HG03575 (cell line): Measurements from ENCODE around the gene TMEM222.

ENCODE experiments used
- ATAC-seq: cut with Tn5 transposase; IDR thresholded peaks from one replicate; pipeline ENCODE4 v1.9.1; 2021; ENCODE audit not compliant: unreplicated experiment, insufficient number of reproducible peaks, low FRiP score; ENCODE audit errors: extremely low read depth

Gene TMEM222

GRCh38 chr1:27336756-27337155 lies 14.8 kb downstream of the TMEM222 start:
- ATAC-seq: no peak

- ATAC-seq: no peak
These were observed 16.8 kb downstream of the TMEM222 start for GRCh38 chr1:27338751-27339150.

GRCh38 chr1:27339213-27339612 lies 17.2 kb downstream of the TMEM222 start:
- ATAC-seq: no peak

GRCh38 chr1:27341525-27342252 lies 19.7 kb downstream of the TMEM222 start, which contains the start of gene SYTL1:
SYTL1 (plus strand) TSS chr1:27342022; CDS start chr1:27345335, 3,313 bp downstream.
- no peak for ATAC-seq

GRCh38 chr1:27342391-27342777 lies 20.4 kb downstream of the TMEM222 start:
- ATAC-seq: no peak

- ATAC-seq: no peak
These were observed 21.0 kb downstream of the TMEM222 start for GRCh38 chr1:27342778-27343638.

- no peak for ATAC-seq
These were observed 21.7 kb downstream of the TMEM222 start for GRCh38 chr1:27343639-27344025.

GRCh38 chr1:27345272-27345671 lies 23.3 kb downstream of the TMEM222 start:
- no peak for ATAC-seq

- no peak for ATAC-seq
These were observed 24.4 kb downstream of the TMEM222 start for GRCh38 chr1:27346357-27346756.

- no peak for ATAC-seq
These were observed 25.1 kb downstream of the TMEM222 start for GRCh38 chr1:27346991-27347624.

- ATAC-seq: no peak
These were observed 27.2 kb downstream of the TMEM222 start for GRCh38 chr1:27348861-27349783.

- no peak for ATAC-seq
These were observed 28.1 kb downstream of the TMEM222 start for GRCh38 chr1:27349784-27350662.

GRCh38 chr1:27350663-27351540 lies 28.9 kb downstream of the TMEM222 start:
- no peak for ATAC-seq

- no peak for ATAC-seq
These were observed 29.7 kb downstream of the TMEM222 start for GRCh38 chr1:27351541-27352107.

GRCh38 chr1:27353166-27353565 lies 31.2 kb downstream of the TMEM222 start:
- ATAC-seq: no peak

- ATAC-seq: no peak
These were observed 31.7 kb downstream of the TMEM222 start for GRCh38 chr1:27353629-27354028.

- ATAC-seq: no peak
These were observed 33.7 kb downstream of the TMEM222 start for GRCh38 chr1:27355683-27356082.
